Hippocampal formation (tissue), 2 donors: ENCODE measurements around the gene ZNF280C.
"Not testable (repeated sequence)": the region's sequence is repeated elsewhere in the genome, so short reads cannot be mapped to it uniquely, and the experiment has no call there.

Experiments used
- DNase-seq, 2 donors: peaks; one replicate each; lab custom pipeline; 2025; lab: John Stamatoyannopoulos, UW

Gene ZNF280C

GRCh38 chrX:130261296-130261893 is 7.3 kb downstream of the ZNF280C start:
- DNase-seq: no peak

DNA sequence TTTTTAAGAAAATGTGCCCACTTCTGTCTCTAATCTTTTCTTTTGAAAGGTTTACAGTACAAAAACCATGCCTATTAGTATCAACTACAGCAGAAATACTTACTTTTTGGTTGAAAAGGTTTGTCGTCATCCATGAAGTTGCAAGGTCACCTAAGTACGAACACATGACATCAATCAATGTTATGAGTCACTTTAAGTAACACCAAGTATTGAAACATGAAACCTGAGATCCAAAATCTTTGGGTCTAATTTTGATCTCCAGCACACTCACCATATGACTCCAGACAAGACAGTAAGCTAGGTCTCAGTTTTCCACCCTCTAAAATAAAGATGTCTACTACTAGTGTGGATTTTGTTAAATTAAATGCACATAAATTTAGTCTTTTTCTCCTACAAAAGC is 8.4 kb downstream of the ZNF280C start:
- no peak for DNase-seq

DNA sequence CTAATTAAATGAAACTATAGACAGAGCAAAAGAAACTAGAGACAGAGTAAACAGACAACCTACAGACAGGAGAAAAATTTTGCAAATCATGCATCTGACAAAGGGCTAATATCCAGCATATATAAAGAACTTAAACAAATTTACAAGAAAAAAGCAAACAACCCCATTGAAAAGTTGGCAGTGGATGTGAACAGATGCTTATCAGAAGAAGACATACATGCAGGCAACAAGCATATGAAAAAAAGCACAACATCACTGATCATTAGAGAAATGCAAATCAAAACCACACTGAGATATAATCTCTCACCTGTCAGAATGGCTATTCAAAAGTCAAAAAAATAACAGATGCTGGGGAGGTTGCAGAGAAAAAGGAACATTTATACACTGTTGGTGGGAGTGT is 14.8 kb downstream of the ZNF280C start:
- no peak for DNase-seq

DNA sequence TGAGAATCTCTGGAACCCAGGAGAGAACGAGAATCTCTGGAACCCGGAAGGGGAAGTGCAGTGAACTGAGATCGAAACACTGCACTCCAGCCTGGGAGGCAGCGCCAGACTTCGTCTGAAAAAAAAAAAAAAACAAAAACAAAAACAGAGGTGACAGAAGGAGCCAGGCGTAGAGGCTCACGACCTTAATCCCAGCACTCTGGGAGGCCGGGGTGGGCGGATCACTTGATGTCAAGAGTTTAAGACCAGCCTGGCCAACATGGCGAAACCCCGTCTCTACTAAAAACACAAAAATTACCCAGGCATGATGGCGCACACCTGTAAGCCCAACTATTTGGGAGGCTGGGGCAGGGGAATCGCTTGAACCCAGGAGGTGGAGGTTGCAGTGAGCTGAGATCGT is 17.0 kb downstream of the ZNF280C start:
- no peak for DNase-seq

GRCh38 chrX:130247996-130248395 is 20.7 kb downstream of the ZNF280C start:
- DNase-seq: no peak

GRCh38 chrX:130246084-130246483 is 22.6 kb downstream of the ZNF280C start:
- DNase-seq: no peak

GRCh38 chrX:130245441-130245840 is 23.3 kb downstream of the ZNF280C start:
- DNase-seq: no peak

DNA sequence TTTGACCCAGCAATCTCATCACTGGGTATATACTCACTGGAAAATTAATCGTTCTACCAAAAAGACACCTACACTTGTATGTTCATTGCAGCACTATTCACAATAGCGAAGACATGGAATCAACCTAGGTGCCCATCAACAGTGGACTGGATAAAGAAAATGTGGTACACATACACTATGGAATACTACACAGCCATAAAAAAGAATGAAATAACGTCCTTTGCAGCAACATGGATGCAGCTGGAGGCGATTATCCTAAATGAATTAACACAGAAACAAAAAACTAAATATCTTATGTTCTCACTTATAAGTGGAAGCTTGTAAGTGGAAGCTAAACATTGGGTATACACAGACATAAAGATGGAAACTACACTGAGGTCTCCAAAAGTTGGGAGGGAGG is 37.5 kb downstream of the ZNF280C start:
- not testable (repeated sequence) for DNase-seq

GRCh38 chrX:130228871-130229270 is 39.8 kb downstream of the ZNF280C start:
- DNase-seq: no peak

DNA sequence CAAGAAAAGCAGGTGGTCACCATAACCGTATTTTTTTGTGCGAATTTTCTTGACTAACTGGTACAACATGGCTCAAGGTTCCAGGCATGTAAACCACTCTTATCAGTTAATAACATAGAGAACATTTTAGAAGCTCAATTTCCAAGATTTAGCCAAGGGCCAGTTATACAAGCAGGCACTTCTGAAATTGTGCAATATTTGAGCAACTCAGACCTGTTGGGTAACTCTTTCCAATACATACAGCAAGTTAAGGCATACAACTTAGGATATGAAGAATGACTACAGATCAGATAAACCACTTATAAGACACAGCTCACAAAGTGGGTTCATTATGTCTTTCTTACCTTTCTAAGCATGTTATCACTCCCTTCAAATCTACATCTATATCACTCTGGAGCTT is 43.9 kb downstream of the ZNF280C start:
- DNase-seq: no peak

DNA sequence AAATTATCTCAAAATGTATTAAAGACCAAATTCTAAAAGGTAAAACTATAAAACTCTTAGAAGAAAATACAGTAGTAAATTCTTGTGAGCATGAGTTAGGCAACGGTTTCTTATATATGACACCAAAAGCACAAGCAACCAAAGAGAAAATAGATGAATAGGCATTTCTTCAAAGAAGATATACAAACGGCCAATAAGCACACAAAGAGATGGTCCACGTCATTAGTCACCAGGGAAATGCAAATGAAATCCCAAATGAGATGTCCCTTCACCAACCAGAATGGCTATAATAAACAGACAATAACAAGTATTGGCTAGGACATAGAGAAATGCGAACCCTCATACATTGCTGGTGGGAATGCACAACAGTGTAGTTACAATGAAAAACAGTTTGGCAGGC is 52.4 kb downstream of the ZNF280C start:
- no peak for DNase-seq

DNA sequence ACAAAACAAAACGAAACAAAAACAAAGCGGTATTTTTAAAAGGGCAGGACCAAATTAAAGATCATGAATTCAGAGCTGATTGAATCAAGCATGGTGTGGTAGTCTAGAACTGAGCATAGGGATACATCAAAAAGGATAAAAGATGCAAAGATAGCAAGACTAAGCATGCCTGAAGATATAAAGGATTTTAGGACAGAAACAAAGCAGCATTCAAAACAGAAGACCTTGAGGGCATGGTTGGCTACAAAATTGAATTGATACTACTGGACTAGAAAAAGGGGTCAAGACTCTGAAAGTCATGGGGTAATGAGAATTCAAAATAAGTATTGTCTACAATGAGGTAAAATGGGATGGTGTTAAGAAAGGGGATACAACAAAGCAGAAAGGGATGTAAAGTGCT is 55.3 kb downstream of the ZNF280C start:
- DNase-seq: no peak

DNA sequence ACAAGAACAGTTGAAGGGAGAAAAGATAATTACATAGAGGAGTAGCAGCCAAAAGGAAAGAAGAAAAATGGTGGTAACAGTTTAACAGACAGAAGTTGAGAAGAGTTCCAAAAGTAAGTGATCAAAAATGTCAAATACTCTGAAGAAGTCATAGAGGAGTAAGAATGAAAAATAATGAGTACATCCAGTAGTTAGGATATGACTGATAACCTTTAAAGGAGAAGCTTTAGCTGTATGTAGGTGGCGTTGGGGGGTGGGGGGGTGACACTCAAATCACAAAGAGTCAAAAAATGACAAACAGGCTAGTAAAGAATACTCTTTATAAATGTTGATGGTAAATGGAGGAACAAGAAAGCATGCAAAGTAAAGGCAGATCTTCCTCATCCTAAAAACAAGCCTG is 56.3 kb downstream of the ZNF280C start:
- DNase-seq: no peak

DNA sequence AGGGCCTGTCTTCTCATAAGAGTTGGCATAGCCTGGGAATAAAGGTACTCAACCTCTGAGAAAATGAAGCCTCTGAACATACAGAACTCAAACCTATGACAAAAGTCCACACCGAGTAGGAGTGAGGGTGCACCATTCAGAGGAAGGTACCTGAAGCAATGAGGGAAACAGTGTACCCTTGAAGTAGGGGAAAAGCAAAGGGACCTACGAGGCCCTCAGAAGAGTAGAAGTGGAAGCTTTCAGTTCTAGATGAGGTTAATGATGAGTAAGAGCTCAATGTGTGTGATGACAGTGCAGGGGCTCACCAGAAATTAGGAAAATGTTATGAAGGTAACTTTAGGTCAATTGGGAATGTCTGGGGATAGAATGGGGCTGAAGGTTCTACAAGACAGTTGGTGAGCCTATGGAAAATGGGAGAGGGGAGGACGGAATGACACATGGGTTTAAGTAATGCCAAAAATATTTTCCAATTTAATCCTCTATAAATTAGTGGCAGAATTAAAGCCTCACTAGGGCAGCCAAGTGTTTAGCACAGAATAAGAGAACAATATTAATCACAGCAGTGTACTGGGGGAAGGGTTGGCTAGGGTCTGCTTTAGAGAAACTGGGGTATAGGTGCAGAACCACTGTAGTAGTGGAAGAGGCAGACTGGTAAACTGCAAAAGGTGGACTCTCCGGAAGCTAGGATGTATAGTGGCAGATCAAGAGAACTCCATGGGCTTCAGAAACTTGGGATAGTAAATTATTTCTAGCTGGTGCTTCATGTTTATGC is 57.1 kb downstream of the ZNF280C start:
- DNase-seq: no peak

DNA sequence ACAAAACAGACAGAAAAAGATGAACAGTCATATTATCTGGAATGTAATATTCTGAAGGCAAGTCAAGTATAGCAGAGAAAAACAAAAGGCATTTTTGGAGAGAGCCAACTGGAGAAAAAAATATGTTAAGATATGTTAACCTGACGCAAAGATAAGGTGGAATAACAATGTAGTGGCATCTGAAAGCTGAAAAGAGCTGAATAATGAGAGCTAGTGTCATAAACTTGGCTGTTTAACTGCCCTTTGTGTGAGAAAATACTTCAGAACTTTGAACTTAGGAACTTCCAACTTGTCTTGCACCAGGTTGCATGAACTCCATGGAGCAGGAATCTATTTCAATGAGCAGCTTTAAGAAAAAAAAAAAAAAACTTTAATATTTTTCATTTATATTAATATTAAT is 64.1 kb downstream of the ZNF280C start:
- no peak for DNase-seq

DNA sequence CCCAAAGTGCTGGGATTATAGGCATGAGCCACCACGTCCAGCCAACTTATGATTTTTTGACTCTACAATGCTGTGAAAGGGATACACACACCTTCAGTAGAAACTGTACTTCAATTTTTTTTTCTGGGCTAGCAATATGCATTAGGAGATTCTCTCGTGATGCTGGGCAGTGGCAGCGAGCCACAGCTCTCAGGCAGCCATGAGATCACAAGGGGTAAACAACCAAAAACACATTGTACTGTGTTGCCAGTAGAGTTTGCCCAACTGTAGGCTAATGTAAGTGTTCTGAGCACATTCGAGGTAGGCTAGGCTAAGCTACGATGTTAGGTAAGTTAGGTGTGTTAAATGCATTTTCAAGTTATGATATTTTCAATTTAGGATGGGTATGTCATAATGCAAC is 71.2 kb downstream of the ZNF280C start:
- DNase-seq: no peak

DNA sequence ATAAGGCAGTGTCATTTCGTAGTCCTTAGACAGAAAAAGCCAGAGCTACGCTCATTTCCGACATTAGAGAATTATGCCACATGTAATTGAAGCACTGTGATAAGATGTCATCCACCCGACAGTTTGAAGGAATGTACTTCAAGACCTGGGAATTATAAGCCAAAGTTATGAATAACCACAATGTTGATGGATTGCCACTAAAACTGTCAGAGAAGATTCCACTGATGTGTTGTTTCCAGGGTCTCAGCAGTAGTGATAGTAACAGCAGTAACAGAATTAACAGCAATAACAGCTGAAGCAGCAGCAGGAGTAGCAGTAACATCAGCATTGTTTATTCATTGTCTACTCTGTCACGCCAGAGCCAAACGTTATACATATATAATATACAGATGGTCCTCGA is 72.2 kb downstream of the ZNF280C start:
- no peak for DNase-seq

DNA sequence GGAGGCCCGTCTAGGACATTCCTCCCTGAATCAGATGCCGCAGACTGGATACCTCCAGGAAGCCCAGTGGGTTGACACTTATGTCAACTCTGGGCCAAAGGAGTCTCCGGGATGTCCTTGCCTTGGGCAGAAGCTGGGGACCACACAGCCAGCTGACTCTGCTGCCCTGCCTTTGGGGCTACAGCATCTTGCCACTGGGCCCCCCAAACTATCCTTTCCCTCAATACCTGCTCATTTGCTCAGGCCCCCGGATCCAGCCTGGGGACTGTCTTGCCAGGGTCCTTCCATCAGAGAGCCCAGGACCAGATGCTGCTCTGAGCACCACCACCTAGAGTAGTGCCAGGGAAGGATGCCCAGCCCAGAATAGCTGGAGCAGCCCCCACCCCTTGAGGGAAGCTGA is 77.9 kb downstream of the ZNF280C start:
- DNase-seq: no peak

GRCh38 chrX:130186651-130187050 is 82.0 kb downstream of the ZNF280C start:
- DNase-seq: no peak

GRCh38 chrX:130184857-130185256 is 83.8 kb downstream of the ZNF280C start:
- no peak for DNase-seq

GRCh38 chrX:130184168-130184567 is 84.5 kb downstream of the ZNF280C start:
- DNase-seq: no peak

DNA sequence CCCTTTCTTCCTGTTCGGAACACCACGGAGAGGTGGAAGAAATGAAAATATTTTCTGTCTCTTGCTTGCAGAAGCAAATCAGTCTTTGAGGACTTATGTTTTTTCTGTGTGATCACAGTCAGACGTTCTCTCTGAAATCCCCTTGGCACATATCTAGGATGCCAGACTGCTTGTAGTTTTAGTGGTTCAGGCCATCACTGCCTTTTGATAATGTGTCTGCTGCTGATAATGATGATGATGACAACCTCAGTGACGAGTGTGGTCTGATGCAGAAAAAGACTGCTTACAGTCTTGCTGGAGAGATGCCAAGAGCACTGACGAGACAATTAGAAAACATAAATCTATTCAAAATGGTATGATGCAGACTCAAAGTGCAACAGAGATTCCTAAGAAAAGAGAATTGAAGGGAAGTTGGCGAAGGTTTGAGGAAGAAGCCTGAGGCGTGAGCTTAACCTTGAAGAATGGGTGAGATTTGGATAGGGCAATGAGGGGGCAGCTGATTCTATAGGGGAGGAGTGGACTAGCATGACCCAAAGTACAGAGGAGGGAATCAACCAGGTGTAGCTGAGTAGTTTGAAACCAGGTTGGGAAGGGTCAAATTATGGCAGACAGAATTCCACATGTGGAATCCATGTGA is 89.0 kb downstream of the ZNF280C start:
- no peak for DNase-seq

GRCh38 chrX:130179170-130179569 is 89.5 kb downstream of the ZNF280C start:
- DNase-seq: no peak
